Measurements from ENCODE around the gene SPATA19. TPM values are rescaled to one million over a fixed set of nuclear protein-coding genes. Genes with fewer than 3 reads are reported as not detected.

SPATA19 gene
- total RNA-seq, 1 donor from 2014 or later = not detected

DNA sequence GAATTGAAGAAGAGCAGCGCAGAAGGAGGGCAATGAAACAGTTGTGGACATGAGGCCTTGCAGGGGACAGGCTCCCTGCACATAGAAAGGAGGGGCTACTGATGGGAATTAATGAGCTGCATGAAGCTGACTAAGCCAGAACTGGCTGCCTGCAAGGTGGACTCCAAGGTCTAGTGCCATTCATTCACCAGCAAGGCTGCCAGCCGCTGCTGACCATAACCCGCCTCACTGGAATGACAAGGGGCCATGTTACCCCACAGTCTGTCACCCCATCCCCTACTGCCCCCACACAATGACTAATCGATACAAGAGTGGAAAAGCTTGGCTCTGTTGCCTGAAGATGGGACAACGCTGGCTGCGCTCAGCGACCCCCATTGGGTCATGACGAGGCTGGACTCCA lies 44.6 kb downstream of the SPATA19 start:
- no peaks in the 10 kb centered on the region for H3K27me3 Mint-ChIP-seq (ENCODE audit: unreplicated experiment)
- H3K27ac Mint-ChIP-seq (ENCODE audit: unreplicated experiment) = no peak overlapping the region
- TF ChIP-seq, protein P1, sequence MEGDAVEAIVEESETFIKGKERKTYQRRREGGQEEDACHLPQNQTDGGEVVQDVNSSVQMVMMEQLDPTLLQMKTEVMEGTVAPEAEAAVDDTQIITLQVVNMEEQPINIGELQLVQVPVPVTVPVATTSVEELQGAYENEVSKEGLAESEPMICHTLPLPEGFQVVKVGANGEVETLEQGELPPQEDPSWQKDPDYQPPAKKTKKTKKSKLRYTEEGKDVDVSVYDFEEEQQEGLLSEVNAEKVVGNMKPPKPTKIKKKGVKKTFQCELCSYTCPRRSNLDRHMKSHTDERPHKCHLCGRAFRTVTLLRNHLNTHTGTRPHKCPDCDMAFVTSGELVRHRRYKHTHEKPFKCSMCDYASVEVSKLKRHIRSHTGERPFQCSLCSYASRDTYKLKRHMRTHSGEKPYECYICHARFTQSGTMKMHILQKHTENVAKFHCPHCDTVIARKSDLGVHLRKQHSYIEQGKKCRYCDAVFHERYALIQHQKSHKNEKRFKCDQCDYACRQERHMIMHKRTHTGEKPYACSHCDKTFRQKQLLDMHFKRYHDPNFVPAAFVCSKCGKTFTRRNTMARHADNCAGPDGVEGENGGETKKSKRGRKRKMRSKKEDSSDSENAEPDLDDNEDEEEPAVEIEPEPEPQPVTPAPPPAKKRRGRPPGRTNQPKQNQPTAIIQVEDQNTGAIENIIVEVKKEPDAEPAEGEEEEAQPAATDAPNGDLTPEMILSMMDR (IDR thresholded peaks at IDR 0.05; ENCODE audit: unreplicated experiment) = no peak
- DNase-seq (ENCODE audit: low spot score) = no peak
- H3K9me3 Mint-ChIP-seq (ENCODE audit: unreplicated experiment) = no peaks in the 10 kb centered on the region
- H3K4me3 Mint-ChIP-seq (ENCODE audit: unreplicated experiment) = no peak overlapping the region
- no peaks in the 10 kb centered on the region for H3K4me1 Mint-ChIP-seq (ENCODE audit: unreplicated experiment)
- H3K36me3 Mint-ChIP-seq (ENCODE audit: low read depth, unreplicated experiment) = no peaks in the 10 kb centered on the region

- TF ChIP-seq, protein P1 (IDR thresholded peaks at IDR 0.05; ENCODE audit: unreplicated experiment) = no peak
- peaks cover 5% of the 10 kb centered on the region for H3K36me3 Mint-ChIP-seq (ENCODE audit: low read depth, unreplicated experiment)
- no peak overlapping the region for H3K27ac Mint-ChIP-seq (ENCODE audit: unreplicated experiment)
- no peak for DNase-seq (ENCODE audit: low spot score)
- no peaks in the 10 kb centered on the region for H3K4me1 Mint-ChIP-seq (ENCODE audit: unreplicated experiment)
- H3K27me3 Mint-ChIP-seq (ENCODE audit: unreplicated experiment) = no peaks in the 10 kb centered on the region
- no peaks in the 10 kb centered on the region for H3K9me3 Mint-ChIP-seq (ENCODE audit: unreplicated experiment)
- no peak overlapping the region for H3K4me3 Mint-ChIP-seq (ENCODE audit: unreplicated experiment)
Measured at GRCh38 chr11:133797554-133797953, 47.8 kb downstream of the SPATA19 start.

GRCh38 chr11:133796043-133796795 lies 49.1 kb downstream of the SPATA19 start:
- H3K27ac Mint-ChIP-seq (ENCODE audit: unreplicated experiment) = no peak overlapping the region
- peaks cover 5% of the 10 kb centered on the region for H3K36me3 Mint-ChIP-seq (ENCODE audit: low read depth, unreplicated experiment)
- TF ChIP-seq, protein P1 (IDR thresholded peaks at IDR 0.05; ENCODE audit: unreplicated experiment) = no peak
- no peak overlapping the region for H3K4me3 Mint-ChIP-seq (ENCODE audit: unreplicated experiment)
- H3K9me3 Mint-ChIP-seq (ENCODE audit: unreplicated experiment) = no peaks in the 10 kb centered on the region
- H3K4me1 Mint-ChIP-seq (ENCODE audit: unreplicated experiment) = no peaks in the 10 kb centered on the region
- DNase-seq (ENCODE audit: low spot score) = no peak
- H3K27me3 Mint-ChIP-seq (ENCODE audit: unreplicated experiment) = no peaks in the 10 kb centered on the region

- TF ChIP-seq, protein P1 (IDR thresholded peaks at IDR 0.05; ENCODE audit: unreplicated experiment) = no peak
- Mint-ChIP-seq H3K27me3 (ENCODE audit: unreplicated experiment) (peaks cover 3% of the 10 kb centered on the region), H3K4me1 (ENCODE audit: unreplicated experiment) (no peaks in the 10 kb centered on the region)
Measured at GRCh38 chr11:133795088-133795487, 50.2 kb downstream of the SPATA19 start.

GRCh38 chr11:133794205-133794604 lies 51.1 kb downstream of the SPATA19 start:
- Mint-ChIP-seq H3K27me3 (ENCODE audit: unreplicated experiment) (peaks cover 3% of the 10 kb centered on the region), H3K4me3 (ENCODE audit: unreplicated experiment) (no peak overlapping the region), H3K36me3 (ENCODE audit: low read depth, unreplicated experiment) (peaks cover 5% of the 10 kb centered on the region), H3K4me1 (ENCODE audit: unreplicated experiment) (no peaks in the 10 kb centered on the region), H3K27ac (ENCODE audit: unreplicated experiment) (no peak overlapping the region), H3K9me3 (ENCODE audit: unreplicated experiment) (no peaks in the 10 kb centered on the region)
- DNase-seq (ENCODE audit: low spot score) = no peak
- TF ChIP-seq, protein P1 (IDR thresholded peaks at IDR 0.05; ENCODE audit: unreplicated experiment) = no peak

More at GRCh38 chr11:133795088-133795487, 50.2 kb downstream of the SPATA19 start:
- no peak for DNase-seq (ENCODE audit: low spot score)
- Mint-ChIP-seq H3K4me3 (ENCODE audit: unreplicated experiment) (no peak overlapping the region), H3K9me3 (ENCODE audit: unreplicated experiment) (no peaks in the 10 kb centered on the region), H3K36me3 (ENCODE audit: low read depth, unreplicated experiment) (peaks cover 5% of the 10 kb centered on the region), H3K27ac (ENCODE audit: unreplicated experiment) (no peak overlapping the region)
